GM12878 (cell line): ENCODE data around the gene FAM170B.

Source experiments
- ATF7 ChIP-seq: fragments of 450-650 bp; IDR thresholded peaks from 2 replicates; pipeline ENCODE4 v1.6.1; 2016; ENCODE audit warnings: low read depth, mild to moderate bottlenecking
- BRCA1 ChIP-seq: IDR thresholded peaks from 2 replicates; pipeline ENCODE4 v1.6.1; 2011; ENCODE audit warnings: low read depth, low read length, improper control_type of control experiment
- EZH2 ChIP-seq: IDR thresholded peaks from 2 replicates; pipeline ENCODE4 v1.6.1; 2012; ENCODE audit warnings: low read depth, mild to moderate bottlenecking, control low read depth, inconsistent platforms, low read length, borderline replicate concordance; ENCODE audit not compliant: control insufficient read depth
- GABPA ChIP-seq: IDR thresholded peaks from 2 replicates; pipeline ENCODE4 v1.6.1; 2014; ENCODE audit warnings: antibody characterized with exemption, low read depth, mild to moderate bottlenecking, inconsistent platforms
- RAD21 ChIP-seq: IDR thresholded peaks from 2 replicates; pipeline ENCODE4 v1.6.1; 2011; ENCODE audit warnings: mild to moderate bottlenecking, low read depth, low read length, moderate library complexity; ENCODE audit not compliant: insufficient read depth
- STAT3 ChIP-seq: IDR thresholded peaks from 2 replicates; pipeline ENCODE4 v1.6.1; 2011; ENCODE audit warnings: low read depth, low read length, improper control_type of control experiment
- TF ChIP-seq, protein P1 (sequence below), 3 experiments: IDR thresholded peaks in 2 of 3; conservative IDR thresholded peaks in 1 of 3; 2 replicates each; pipeline ENCODE4 v1.5.1; 2011; ENCODE audit warnings: low read depth in 3 of 3, low read length in 3 of 3, mild to moderate bottlenecking in 3 of 3, control low read depth in 2 of 3, moderate library complexity in 2 of 3, inconsistent platforms in 1 of 3, mixed read lengths in 1 of 3; ENCODE audit not compliant: control insufficient read depth in 2 of 3, insufficient read depth in 1 of 3; ENCODE audit errors: extremely low read depth in 1 of 3
- TF ChIP-seq, protein P2 (sequence below): fragments of 450-650 bp; IDR thresholded peaks from 2 replicates; pipeline ENCODE4 v1.6.1; 2016; ENCODE audit warnings: mild to moderate bottlenecking

DNA sequence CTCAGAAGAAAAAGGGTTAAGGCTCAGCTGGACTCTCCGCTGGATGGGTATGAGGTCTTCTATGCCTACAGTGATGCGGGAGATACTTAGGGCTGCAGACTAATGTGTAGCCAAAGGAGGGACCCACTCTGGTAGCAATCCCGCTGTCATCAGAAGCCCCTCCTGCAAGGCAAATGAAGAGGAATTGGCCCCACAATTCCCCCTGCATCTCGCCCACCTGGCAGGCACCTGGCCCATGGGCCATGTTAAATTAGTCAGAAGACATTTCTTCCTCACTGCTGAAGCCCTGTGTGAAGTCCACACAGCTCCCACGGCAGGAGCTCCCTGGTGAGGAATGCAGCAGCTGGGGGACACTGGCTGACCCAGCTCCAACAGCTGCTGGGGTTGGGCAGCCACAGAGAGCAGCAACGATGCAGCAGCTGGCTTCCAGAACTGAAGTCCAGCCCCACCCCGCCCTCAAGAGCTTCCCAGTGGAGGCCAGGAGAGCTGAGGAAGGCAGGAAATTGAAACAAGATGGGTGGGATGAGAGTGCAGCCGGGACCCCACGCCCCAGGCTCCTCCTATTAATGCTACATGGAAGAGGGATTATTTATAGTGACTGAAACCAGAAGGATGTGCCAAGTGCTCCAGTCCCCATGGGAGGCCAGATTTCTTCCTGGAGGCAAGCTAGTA is 24.0 kb downstream of the FAM170B start:
- TF ChIP-seq RAD21 = no peak
- TF ChIP-seq STAT3 = no peak
- TF ChIP-seq, protein P1, sequence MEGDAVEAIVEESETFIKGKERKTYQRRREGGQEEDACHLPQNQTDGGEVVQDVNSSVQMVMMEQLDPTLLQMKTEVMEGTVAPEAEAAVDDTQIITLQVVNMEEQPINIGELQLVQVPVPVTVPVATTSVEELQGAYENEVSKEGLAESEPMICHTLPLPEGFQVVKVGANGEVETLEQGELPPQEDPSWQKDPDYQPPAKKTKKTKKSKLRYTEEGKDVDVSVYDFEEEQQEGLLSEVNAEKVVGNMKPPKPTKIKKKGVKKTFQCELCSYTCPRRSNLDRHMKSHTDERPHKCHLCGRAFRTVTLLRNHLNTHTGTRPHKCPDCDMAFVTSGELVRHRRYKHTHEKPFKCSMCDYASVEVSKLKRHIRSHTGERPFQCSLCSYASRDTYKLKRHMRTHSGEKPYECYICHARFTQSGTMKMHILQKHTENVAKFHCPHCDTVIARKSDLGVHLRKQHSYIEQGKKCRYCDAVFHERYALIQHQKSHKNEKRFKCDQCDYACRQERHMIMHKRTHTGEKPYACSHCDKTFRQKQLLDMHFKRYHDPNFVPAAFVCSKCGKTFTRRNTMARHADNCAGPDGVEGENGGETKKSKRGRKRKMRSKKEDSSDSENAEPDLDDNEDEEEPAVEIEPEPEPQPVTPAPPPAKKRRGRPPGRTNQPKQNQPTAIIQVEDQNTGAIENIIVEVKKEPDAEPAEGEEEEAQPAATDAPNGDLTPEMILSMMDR (IDR thresholded peaks at IDR 0.05 in 2 of 3, conservative IDR thresholded peaks at IDR 0.05 in 1 of 3; ENCODE audit: control insufficient read depth in 2 of 3, extremely low read depth in 1 of 3, insufficient read depth in 1 of 3, low read depth in 3 of 3, low read length in 3 of 3) = no peak
- no peak for TF ChIP-seq EZH2
- TF ChIP-seq BRCA1 = no peak
- TF ChIP-seq, protein P2, sequence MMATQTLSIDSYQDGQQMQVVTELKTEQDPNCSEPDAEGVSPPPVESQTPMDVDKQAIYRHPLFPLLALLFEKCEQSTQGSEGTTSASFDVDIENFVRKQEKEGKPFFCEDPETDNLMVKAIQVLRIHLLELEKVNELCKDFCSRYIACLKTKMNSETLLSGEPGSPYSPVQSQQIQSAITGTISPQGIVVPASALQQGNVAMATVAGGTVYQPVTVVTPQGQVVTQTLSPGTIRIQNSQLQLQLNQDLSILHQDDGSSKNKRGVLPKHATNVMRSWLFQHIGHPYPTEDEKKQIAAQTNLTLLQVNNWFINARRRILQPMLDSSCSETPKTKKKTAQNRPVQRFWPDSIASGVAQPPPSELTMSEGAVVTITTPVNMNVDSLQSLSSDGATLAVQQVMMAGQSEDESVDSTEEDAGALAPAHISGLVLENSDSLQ = no peak
- TF ChIP-seq ATF7 = no peak
- TF ChIP-seq GABPA = no peak
